Fibroblast of villous mesenchyme (primary cell): ENCODE results near the gene CDH13. TPM values are rescaled to one million over a fixed set of nuclear protein-coding genes. Genes with fewer than 3 reads are reported as not detected.

Source experiments
- DNase-seq: peaks from one replicate; pipeline ENCODE4 v3.0.0-alpha.2; 2010; ENCODE audit warnings: low read depth
- H3K4me3 ChIP-seq: 2 replicates; pipeline ENCODE4 v1.5.1; 2011; ENCODE audit warnings: low read depth, mild to moderate bottlenecking, low read length
- CTCF ChIP-seq: IDR thresholded peaks from 2 replicates; pipeline ENCODE4 v1.5.1; 2012; ENCODE audit warnings: low read depth, mild to moderate bottlenecking, low read length; ENCODE audit not compliant: insufficient read depth
- total RNA-seq: library from RNA; depleted of rRNA; stranded (reverse); fragments of >200 nt; gene quantifications from 2 replicates; pipeline ENCODE4 v1.2.3, GENCODE V29; 2012

The CDH13 gene
- total RNA-seq, 1 donor: 47.5 TPM

- no peak for TF ChIP-seq CTCF
- no peak for DNase-seq
- no peak overlapping the region for H3K4me3 ChIP-seq
Measured at GRCh38 chr16:83298541-83298940, 671.8 kb downstream of the CDH13 start.

GRCh38 chr16:83300326-83300725 lies 673.6 kb downstream of the CDH13 start:
- no peak for DNase-seq

GRCh38 chr16:83301971-83302370 lies 675.2 kb downstream of the CDH13 start:
- TF ChIP-seq CTCF: no peak
- no peak overlapping the region for H3K4me3 ChIP-seq
- no peak for DNase-seq

More at GRCh38 chr16:83300326-83300725, 673.6 kb downstream of the CDH13 start:
- no peak for TF ChIP-seq CTCF
- H3K4me3 ChIP-seq: no peak overlapping the region

- TF ChIP-seq CTCF: no peak
Measured at GRCh38 chr16:83302853-83303252, 676.1 kb downstream of the CDH13 start.

GRCh38 chr16:83305092-83305491 lies 678.3 kb downstream of the CDH13 start:
- peak; percentile 82 for DNase-seq
- H3K4me3 ChIP-seq: no peak overlapping the region
- TF ChIP-seq CTCF: no peak

More at GRCh38 chr16:83302853-83303252, 676.1 kb downstream of the CDH13 start:
- no peak for DNase-seq
- no peak overlapping the region for H3K4me3 ChIP-seq

- TF ChIP-seq CTCF: no peak
- H3K4me3 ChIP-seq: no peak overlapping the region
- DNase-seq: no peak
Measured at GRCh38 chr16:83306961-83307593, 680.3 kb downstream of the CDH13 start.

GRCh38 chr16:83307594-83307992 lies 680.8 kb downstream of the CDH13 start:
- no peak for DNase-seq
- no peak overlapping the region for H3K4me3 ChIP-seq
- TF ChIP-seq CTCF: no peak
